ENCODE data around the gene UMAD1. TPM values are rescaled to one million over a fixed set of nuclear protein-coding genes. Genes with fewer than 3 reads are reported as not detected.

UMAD1 gene
- total RNA-seq, 1 donor: 17.0 TPM

GRCh38 chr7:7609330-7609729 is 31.2 kb upstream of the UMAD1 start:
- no peaks in the 10 kb centered on the region for H4K20me1 ChIP-seq (ENCODE audit: insufficient read depth, low read length)
- no peak overlapping the region for H3K27ac ChIP-seq (ENCODE audit: low read depth, low read length)
- no peaks in the 10 kb centered on the region for H3K9me3 ChIP-seq (ENCODE audit: low read depth, low read length)
- no peak overlapping the region for H2AFZ ChIP-seq (ENCODE audit: low read length)
- no peak overlapping the region for H3K4me2 ChIP-seq (ENCODE audit: insufficient read depth, low read length)
- no peaks in the 10 kb centered on the region for H3K27me3 ChIP-seq (ENCODE audit: insufficient read depth, low read length)
- H3K79me2 ChIP-seq (ENCODE audit: insufficient read depth, low read length): no peaks in the 10 kb centered on the region
- no peak for DNase-seq (ENCODE audit: insufficient read length, low spot score, missing footprints)
- no peak overlapping the region for H3K4me3 ChIP-seq (ENCODE audit: insufficient read depth, low read length)
- no peaks in the 10 kb centered on the region for H3K4me1 ChIP-seq (ENCODE audit: insufficient read depth, low read length)
- no peak for TF ChIP-seq CTCF (IDR thresholded peaks at IDR 0.05; ENCODE audit: extremely low read depth, low read depth, low read length)
- H3K36me3 ChIP-seq (ENCODE audit: insufficient read depth, low read length): peaks cover 17% of the 10 kb centered on the region

GRCh38 chr7:7612519-7612918 is 28.0 kb upstream of the UMAD1 start:
- no peak for TF ChIP-seq CTCF (IDR thresholded peaks at IDR 0.05; ENCODE audit: extremely low read depth, low read depth, low read length)
- Histone ChIP-seq H4K20me1 (ENCODE audit: insufficient read depth, low read length) (no peaks in the 10 kb centered on the region), H3K4me2 (ENCODE audit: insufficient read depth, low read length) (no peak overlapping the region), H3K27me3 (ENCODE audit: insufficient read depth, low read length) (no peaks in the 10 kb centered on the region), H3K79me2 (ENCODE audit: insufficient read depth, low read length) (no peaks in the 10 kb centered on the region), H3K27ac (ENCODE audit: low read depth, low read length) (no peak overlapping the region), H3K36me3 (ENCODE audit: insufficient read depth, low read length) (peaks cover 6% of the 10 kb centered on the region), H3K4me1 (ENCODE audit: insufficient read depth, low read length) (no peaks in the 10 kb centered on the region), H3K4me3 (ENCODE audit: insufficient read depth, low read length) (no peak overlapping the region), H3K9me3 (ENCODE audit: low read depth, low read length) (no peaks in the 10 kb centered on the region), H2AFZ (ENCODE audit: low read length) (no peak overlapping the region)
- DNase-seq (ENCODE audit: insufficient read length, low spot score, missing footprints): no peak

- Histone ChIP-seq H3K36me3 (ENCODE audit: insufficient read depth, low read length) (peaks cover 6% of the 10 kb centered on the region), H3K27me3 (ENCODE audit: insufficient read depth, low read length) (no peaks in the 10 kb centered on the region), H3K4me2 (ENCODE audit: insufficient read depth, low read length) (no peak overlapping the region), H4K20me1 (ENCODE audit: insufficient read depth, low read length) (no peaks in the 10 kb centered on the region), H2AFZ (ENCODE audit: low read length) (no peak overlapping the region), H3K4me1 (ENCODE audit: insufficient read depth, low read length) (no peaks in the 10 kb centered on the region), H3K9me3 (ENCODE audit: low read depth, low read length) (no peaks in the 10 kb centered on the region), H3K79me2 (ENCODE audit: insufficient read depth, low read length) (no peaks in the 10 kb centered on the region), H3K27ac (ENCODE audit: low read depth, low read length) (no peak overlapping the region), H3K4me3 (ENCODE audit: insufficient read depth, low read length) (no peak overlapping the region)
- TF ChIP-seq CTCF (IDR thresholded peaks at IDR 0.05; ENCODE audit: extremely low read depth, low read depth, low read length): no peak
- no peak for DNase-seq (ENCODE audit: insufficient read length, low spot score, missing footprints)
These were observed 27.3 kb upstream of the UMAD1 start for GRCh38 chr7:7613210-7613609.

GRCh38 chr7:7614018-7614741 is 26.4 kb upstream of the UMAD1 start:
- Histone ChIP-seq H3K79me2 (ENCODE audit: insufficient read depth, low read length) (no peaks in the 10 kb centered on the region), H2AFZ (ENCODE audit: low read length) (no peak overlapping the region), H3K4me1 (ENCODE audit: insufficient read depth, low read length) (no peaks in the 10 kb centered on the region), H3K4me2 (ENCODE audit: insufficient read depth, low read length) (no peak overlapping the region), H3K36me3 (ENCODE audit: insufficient read depth, low read length) (peaks cover under 1% of the 10 kb centered on the region), H3K9me3 (ENCODE audit: low read depth, low read length) (no peaks in the 10 kb centered on the region), H4K20me1 (ENCODE audit: insufficient read depth, low read length) (no peaks in the 10 kb centered on the region), H3K4me3 (ENCODE audit: insufficient read depth, low read length) (no peak overlapping the region), H3K27me3 (ENCODE audit: insufficient read depth, low read length) (no peaks in the 10 kb centered on the region), H3K27ac (ENCODE audit: low read depth, low read length) (no peak overlapping the region)
- no peak for TF ChIP-seq CTCF (IDR thresholded peaks at IDR 0.05; ENCODE audit: extremely low read depth, low read depth, low read length)
- DNase-seq (ENCODE audit: insufficient read length, low spot score, missing footprints): no peak
